Measurements from ENCODE around the gene ZNF865. TPM values are rescaled to one million over a fixed set of nuclear protein-coding genes. Genes with fewer than 3 reads are reported as not detected.

Gene ZNF865
- total RNA-seq, 2 donors from 2014 or later, result 11.9 to 14.5 TPM

- peak overlapping the region; percentile 88 for H3K4me3 ChIP-seq
- H3K9me3 ChIP-seq, result no peaks in the 10 kb centered on the region
- DNase-seq (ENCODE audit: low spot score) (peak; percentile 91), ATAC-seq (ENCODE audit: insufficient number of reproducible peaks, low FRiP score, low read depth) (peak; percentile 68)
- H3K36me3 ChIP-seq, result peaks cover 8% of the 10 kb centered on the region
- H3K27me3 ChIP-seq (replicated peaks; ENCODE audit: insufficient read depth), result no peaks in the 10 kb centered on the region
- H3K4me1 ChIP-seq (ENCODE audit: control insufficient read depth in 1 of 2, low read depth in 2 of 2), result peaks cover 17 to 34% of the 10 kb centered on the region in 2 donors
- peak overlapping the region; percentile 94 for H3K27ac ChIP-seq
- TF ChIP-seq CTCF (IDR thresholded peaks at IDR 0.05), result no peak
Observed at GRCh38 chr19:55605207-55605636, 225 bp upstream of the ZNF865 start.

- peaks cover 17 to 25% of the 10 kb centered on the region in 2 donors for H3K4me1 ChIP-seq (ENCODE audit: control insufficient read depth in 1 of 2, low read depth in 2 of 2)
- H3K4me3 ChIP-seq, result peak overlapping the region; percentile 88
- no peak for TF ChIP-seq CTCF (IDR thresholded peaks at IDR 0.05)
- no peak for ATAC-seq (ENCODE audit: insufficient number of reproducible peaks, low FRiP score, low read depth)
- DNase-seq (ENCODE audit: low spot score), result no peak
- peak overlapping the region in 1 of 2 donors; percentile 94 for H3K27ac ChIP-seq
- peaks cover 8% of the 10 kb centered on the region for H3K36me3 ChIP-seq
- H3K9me3 ChIP-seq, result no peaks in the 10 kb centered on the region
- H3K27me3 ChIP-seq (replicated peaks; ENCODE audit: insufficient read depth), result no peaks in the 10 kb centered on the region
Observed at GRCh38 chr19:55606471-55606787, 982 bp downstream of the ZNF865 start.

- Histone ChIP-seq H3K36me3 (peaks cover 8% of the 10 kb centered on the region), H3K27me3 (replicated peaks; ENCODE audit: insufficient read depth) (no peaks in the 10 kb centered on the region), H3K27ac (peak overlapping the region in 1 of 2 donors; percentile 94), H3K4me1 (ENCODE audit: control insufficient read depth in 1 of 2, low read depth in 2 of 2) (peaks cover 17 to 24% of the 10 kb centered on the region in 2 donors), H3K4me3 (peak overlapping the region; percentile 88), H3K9me3 (no peaks in the 10 kb centered on the region)
- TF ChIP-seq CTCF (IDR thresholded peaks at IDR 0.05), result no peak
- DNase-seq (ENCODE audit: low spot score), result no peak
- no peak for ATAC-seq (ENCODE audit: insufficient number of reproducible peaks, low FRiP score, low read depth)
Observed at GRCh38 chr19:55606817-55607216, 1.4 kb downstream of the ZNF865 start.

- no peak for DNase-seq (ENCODE audit: low spot score)
Observed at GRCh38 chr19:55609326-55609725, 3.9 kb downstream of the ZNF865 start.

GRCh38 chr19:55611300-55611982 is 6.0 kb downstream of the ZNF865 start:
- H3K27me3 ChIP-seq (replicated peaks; ENCODE audit: insufficient read depth), result no peaks in the 10 kb centered on the region
- no peak overlapping the region for H3K27ac ChIP-seq
- no peak overlapping the region for H3K4me3 ChIP-seq
- H3K36me3 ChIP-seq, result peaks cover 29% of the 10 kb centered on the region
- no peak for TF ChIP-seq CTCF (IDR thresholded peaks at IDR 0.05)
- DNase-seq (ENCODE audit: low spot score) (no peak), ATAC-seq (ENCODE audit: insufficient number of reproducible peaks, low FRiP score, low read depth) (no peak)
- no peaks in the 10 kb centered on the region for H3K9me3 ChIP-seq
- H3K4me1 ChIP-seq (ENCODE audit: control insufficient read depth in 1 of 2, low read depth in 2 of 2), result peaks cover 8% of the 10 kb centered on the region in 2 donors

More at GRCh38 chr19:55609326-55609725, 3.9 kb downstream of the ZNF865 start:
- H3K4me1 ChIP-seq (ENCODE audit: control insufficient read depth in 1 of 2, low read depth in 2 of 2), result peaks cover 14 to 19% of the 10 kb centered on the region in 2 donors
- no peak overlapping the region for H3K4me3 ChIP-seq
- TF ChIP-seq CTCF (IDR thresholded peaks at IDR 0.05), result no peak
- no peaks in the 10 kb centered on the region for H3K27me3 ChIP-seq (replicated peaks; ENCODE audit: insufficient read depth)
- peaks cover 12% of the 10 kb centered on the region for H3K36me3 ChIP-seq
- H3K27ac ChIP-seq, result no peak overlapping the region
- no peaks in the 10 kb centered on the region for H3K9me3 ChIP-seq
- no peak for ATAC-seq (ENCODE audit: insufficient number of reproducible peaks, low FRiP score, low read depth)

Measured in thoracic aorta (tissue), 2 donors.